GM12873 (cell line): ENCODE results near the gene INAVA.

Source experiments
- CTCF ChIP-seq: IDR thresholded peaks from 2 replicates; pipeline ENCODE4 v1.5.1; 2012; ENCODE audit warnings: low read depth, mild to moderate bottlenecking, moderate library complexity, low read length, control low read depth; ENCODE audit not compliant: insufficient read depth; ENCODE audit errors: missing control alignments

INAVA gene

GRCh38 chr1:200893411-200893901 is 1.2 kb upstream of the INAVA start:
- TF ChIP-seq CTCF = no peak

GRCh38 chr1:200895443-200895789 is 716 bp downstream of the INAVA start:
- no peak for TF ChIP-seq CTCF

DNA sequence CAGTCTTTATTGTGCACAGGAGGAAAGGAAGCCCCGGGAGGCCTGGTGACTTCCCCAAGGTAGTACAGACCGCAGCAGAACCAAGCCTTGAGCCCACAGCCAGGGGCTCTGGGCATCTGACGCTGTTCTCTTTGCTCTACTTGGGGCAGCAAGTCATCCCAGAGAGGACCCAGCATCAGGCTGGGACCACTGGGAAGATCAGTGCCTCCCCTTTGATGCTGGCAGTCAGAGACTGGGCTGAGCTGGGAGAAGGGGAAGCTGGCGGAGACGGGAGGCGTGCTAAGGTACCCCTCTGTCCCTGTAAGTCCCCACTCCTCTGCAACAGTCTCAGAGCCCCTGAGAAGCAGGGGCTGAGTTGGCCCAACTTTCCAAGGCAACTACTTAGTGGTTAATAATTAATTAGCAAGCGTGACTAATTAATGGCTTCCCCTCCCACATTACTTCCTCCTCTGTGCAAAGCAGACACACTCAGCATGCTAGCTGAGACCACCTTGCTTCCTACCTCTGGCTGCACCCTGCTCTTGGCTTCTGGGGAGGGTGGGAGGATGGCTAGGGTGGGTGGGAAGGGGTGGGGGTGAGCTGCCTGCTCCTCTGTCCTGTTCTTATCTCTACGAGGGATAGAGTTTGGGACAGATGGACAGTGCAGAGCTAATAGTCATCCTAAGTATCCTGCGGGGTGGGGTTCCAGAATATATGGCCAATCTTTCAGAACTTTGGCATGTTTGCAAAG is 1.3 kb downstream of the INAVA start:
- TF ChIP-seq CTCF = no peak

- no peak for TF ChIP-seq CTCF
Observed at GRCh38 chr1:200896531-200897196, 2.0 kb downstream of the INAVA start.

DNA sequence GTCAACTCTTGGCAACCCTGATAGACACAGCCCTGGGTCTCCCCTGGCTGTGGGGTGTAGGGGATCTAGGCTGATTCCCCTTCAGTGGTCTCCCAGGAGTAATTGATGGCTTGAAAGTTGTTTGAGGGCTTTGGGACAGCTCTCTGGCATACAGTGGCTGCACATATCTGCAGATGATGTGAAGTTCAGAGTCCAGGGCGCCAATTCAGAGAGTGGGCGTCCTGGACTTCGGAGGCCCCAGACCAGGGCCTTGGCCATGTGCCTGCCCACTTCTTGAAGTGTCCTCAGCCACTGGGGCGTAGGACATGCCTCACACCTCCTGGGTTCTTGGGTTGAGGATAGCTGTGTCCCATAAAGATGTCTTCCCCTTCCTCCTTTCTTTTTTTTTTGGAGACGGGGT is 2.6 kb downstream of the INAVA start:
- TF ChIP-seq CTCF = no peak

GRCh38 chr1:200899015-200899386 is 4.3 kb downstream of the INAVA start:
- no peak for TF ChIP-seq CTCF

DNA sequence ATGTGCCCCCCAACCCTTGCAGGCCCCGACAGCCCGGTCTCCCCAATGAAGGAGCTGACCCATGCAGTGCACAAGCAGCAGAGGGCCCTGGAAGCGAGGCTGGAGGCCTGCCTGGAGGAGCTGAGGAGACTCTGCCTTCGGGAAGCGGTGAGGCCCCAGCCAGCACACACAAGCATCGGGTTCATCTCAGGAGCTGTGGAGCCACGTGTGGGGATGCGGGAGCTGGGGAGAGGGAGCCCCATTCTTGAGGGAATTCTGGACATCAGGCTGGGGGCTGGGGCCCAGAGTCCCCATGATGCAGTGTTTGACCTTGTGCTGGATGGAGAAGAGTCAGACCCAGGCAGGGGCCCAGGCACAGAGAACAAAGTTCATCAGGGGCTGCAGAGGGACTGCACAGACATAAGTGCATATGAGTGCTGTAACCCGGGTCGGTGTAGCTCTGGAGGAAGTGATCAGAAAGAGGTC is 4.8 kb downstream of the INAVA start:
- TF ChIP-seq CTCF = no peak
